ENCODE measurements around the gene MRPL46.

The MRPL46 gene

GRCh38 chr15:88487796-88488523 lies 20.8 kb upstream of the MRPL46 start:
- TF ChIP-seq MAX (IDR thresholded peaks at IDR 0.05) (no peak), USF1 (IDR thresholded peaks at IDR 0.05) (no peak), RAD21 (IDR thresholded peaks at IDR 0.05; ENCODE audit: low read depth) (no peak), EP300 (IDR thresholded peaks at IDR 0.05; ENCODE audit: borderline replicate concordance) (no peak), NFIC (IDR thresholded peaks at IDR 0.05) (no peak)

GRCh38 chr15:88487178-88487795 lies 20.1 kb upstream of the MRPL46 start:
- TF ChIP-seq MAX (IDR thresholded peaks at IDR 0.05) (no peak), CEBPB (IDR thresholded peaks at IDR 0.05) (no peak), USF1 (IDR thresholded peaks at IDR 0.05) (no peak), YY1 (IDR thresholded peaks at IDR 0.05; ENCODE audit: low read depth) (no peak)

- no peak for TF ChIP-seq TAF1 (IDR thresholded peaks at IDR 0.05; ENCODE audit: low read depth)
- no peak for TF ChIP-seq ZBTB7A (IDR thresholded peaks at IDR 0.05; ENCODE audit: low read depth)
- no peak for TF ChIP-seq RAD21 (IDR thresholded peaks at IDR 0.05; ENCODE audit: low read depth)
- TF ChIP-seq CREB1 (IDR thresholded peaks at IDR 0.05; ENCODE audit: low read depth): no peak
- no peak for TF ChIP-seq MAX (IDR thresholded peaks at IDR 0.05)
- TF ChIP-seq EGR1 (IDR thresholded peaks at IDR 0.05): no peak
- no peak for TF ChIP-seq TCF12 (IDR thresholded peaks at IDR 0.05; ENCODE audit: low read depth)
- no peak for TF ChIP-seq TEAD4 (IDR thresholded peaks at IDR 0.05)
- TF ChIP-seq USF1 (IDR thresholded peaks at IDR 0.05): no peak
- TF ChIP-seq FOXM1 (IDR thresholded peaks at IDR 0.05; ENCODE audit: borderline replicate concordance, low read depth): no peak
- TF ChIP-seq YY1 (IDR thresholded peaks at IDR 0.05; ENCODE audit: low read depth): no peak
- no peak for TF ChIP-seq CEBPB (IDR thresholded peaks at IDR 0.05)
- no peak for TF ChIP-seq EP300 (IDR thresholded peaks at IDR 0.05; ENCODE audit: borderline replicate concordance)
- TF ChIP-seq REST (IDR thresholded peaks at IDR 0.05; ENCODE audit: low read depth): no peak
- no peak for TF ChIP-seq NFIC (IDR thresholded peaks at IDR 0.05)
Measured at GRCh38 chr15:88484682-88485331, 17.6 kb upstream of the MRPL46 start.

DNA sequence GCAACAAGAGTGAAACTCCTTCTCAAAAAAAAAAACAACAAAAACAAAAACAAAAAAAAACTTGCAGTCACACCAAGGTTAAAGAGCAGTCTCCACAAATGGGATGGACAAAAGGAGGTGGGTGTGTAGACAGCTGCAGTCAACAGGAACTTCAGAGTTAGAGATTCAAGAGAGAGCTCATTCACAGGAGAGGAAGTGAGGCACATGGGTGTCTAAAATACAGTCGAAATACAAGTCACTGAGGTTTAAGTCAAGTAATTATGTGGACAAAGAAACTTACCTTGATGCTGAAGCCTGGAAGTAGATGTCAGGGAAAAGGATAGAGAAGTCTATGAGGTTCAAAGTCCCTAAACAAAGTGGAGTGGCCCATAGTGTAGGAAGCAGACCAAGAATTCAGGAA lies 15.1 kb upstream of the MRPL46 start:
- TF ChIP-seq YY1 (IDR thresholded peaks at IDR 0.05; ENCODE audit: low read depth): no peak
- TF ChIP-seq CEBPB (IDR thresholded peaks at IDR 0.05): no peak
- TF ChIP-seq TCF12 (IDR thresholded peaks at IDR 0.05; ENCODE audit: low read depth): no peak
- TF ChIP-seq TAF1 (IDR thresholded peaks at IDR 0.05; ENCODE audit: low read depth): no peak
- TF ChIP-seq CREB1 (IDR thresholded peaks at IDR 0.05; ENCODE audit: low read depth): no peak
- no peak for TF ChIP-seq REST (IDR thresholded peaks at IDR 0.05; ENCODE audit: low read depth)
- TF ChIP-seq USF1 (IDR thresholded peaks at IDR 0.05): no peak

DNA sequence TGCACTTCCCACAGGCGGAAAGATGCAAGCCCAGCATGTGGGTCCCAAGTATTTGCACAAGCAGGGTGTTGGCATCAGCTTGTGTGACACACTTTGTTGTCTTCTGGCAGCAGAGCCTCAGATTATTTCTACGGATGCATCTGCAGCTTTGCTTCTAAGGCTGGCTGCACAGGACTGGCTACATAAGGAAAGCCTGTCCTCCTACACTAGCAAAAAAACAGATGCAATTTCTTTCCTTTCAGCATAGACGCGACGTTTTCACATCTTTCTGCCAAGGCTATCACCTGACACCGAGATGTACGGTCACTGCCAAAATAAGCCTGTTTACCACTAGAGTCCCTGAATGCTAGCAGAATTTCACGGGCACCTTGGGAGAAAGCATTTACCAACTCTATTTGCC lies 13.8 kb upstream of the MRPL46 start:
- no peak for TF ChIP-seq MAX (IDR thresholded peaks at IDR 0.05)
- no peak for TF ChIP-seq YY1 (IDR thresholded peaks at IDR 0.05; ENCODE audit: low read depth)
- no peak for TF ChIP-seq EGR1 (IDR thresholded peaks at IDR 0.05)
- no peak for TF ChIP-seq FOXM1 (IDR thresholded peaks at IDR 0.05; ENCODE audit: borderline replicate concordance, low read depth)
- no peak for TF ChIP-seq TAF1 (IDR thresholded peaks at IDR 0.05; ENCODE audit: low read depth)
- no peak for TF ChIP-seq TEAD4 (IDR thresholded peaks at IDR 0.05)
- no peak for TF ChIP-seq ZBTB7A (IDR thresholded peaks at IDR 0.05; ENCODE audit: low read depth)
- TF ChIP-seq REST (IDR thresholded peaks at IDR 0.05; ENCODE audit: low read depth): no peak
- TF ChIP-seq USF1 (IDR thresholded peaks at IDR 0.05): no peak
- no peak for TF ChIP-seq CEBPB (IDR thresholded peaks at IDR 0.05)

Measured in Ishikawa (cell line).